K562 (cell line): ENCODE measurements around the gene HLF. TPM values are rescaled to one million over a fixed set of nuclear protein-coding genes. Genes with fewer than 3 reads are reported as not detected.

ENCODE experiments used
- ATAC-seq: fragments of 200-7000 bp; cut with Tn5 transposase; 3 replicates; pipeline ENCODE4 v1.9.1; 2020; ENCODE audit warnings: moderate library complexity
- BruUV-seq: library from RNA; stranded (reverse); fragments of 400-500 nt; replicated peaks from 2 replicates; lab custom pipeline; 2021; lab: Mats Ljungman, UMichigan
- CTCF ChIA-PET: fragments of 300-600 bp; formaldehyde crosslinking; extraction: SDS; loops from one replicate; lab custom pipeline; 2021; ENCODE audit warnings: low intra/inter-chr PET ratio; lab: Yijun Ruan, JAX
- POLR2A ChIA-PET: fragments of 300-600, 350-650 bp; sonication (Branson Sonifier 250); formaldehyde crosslinking; extraction: SDS; loops from one replicate; lab custom pipeline; 2021; ENCODE audit warnings: antibody characterized with exemption, inconsistent platforms; lab: Yijun Ruan, JAX
- DNase-seq, 4 experiments: peaks; one replicate each; pipeline versions ENCODE4 v3.0.0 to v3.0.0-alpha.2; 2011 to 2018; ENCODE audit warnings: low spot score in 3 of 4, mixed read lengths in 3 of 4; ENCODE audit errors: extremely low read depth in 1 of 4
- FAIRE-seq: peaks from 2 replicates; lab custom pipeline; 2011; peaks lifted over from hg19 to GRCh38; lab: Jason Lieb, UNC
- H2AFZ ChIP-seq: 2 replicates; pipeline ENCODE4 v1.6.0; 2011; ENCODE audit warnings: low read depth, low read length, control low read depth, inconsistent platforms
- H3K27ac ChIP-seq: fragments of 200-600 bp; 3 replicates; pipeline ENCODE4 v1.8.0; 2011; ENCODE audit warnings: low read depth, mild to moderate bottlenecking, control low read depth, inconsistent platforms, low read length, moderate library complexity, mixed read lengths; ENCODE audit errors: extremely low read depth
- H3K27me3 ChIP-seq, 2 experiments: fragments of 300-600 bp in 1 of 2; 2 replicates in 1 of 2; 3 replicates in 1 of 2; pipeline versions ENCODE4 v1.6.0 to v1.8.0; 2011; ENCODE audit warnings: inconsistent platforms in 2 of 2, low read length in 2 of 2, mild to moderate bottlenecking in 1 of 2, mixed read lengths in 1 of 2, moderate library complexity in 1 of 2; ENCODE audit not compliant: control insufficient read depth in 2 of 2, insufficient read depth in 2 of 2
- H3K36me3 ChIP-seq: fragments of 300-600 bp; 3 replicates; pipeline ENCODE4 v1.8.0; 2011; ENCODE audit warnings: mild to moderate bottlenecking, low read length, inconsistent platforms; ENCODE audit not compliant: control insufficient read depth, insufficient read depth
- H3K4me1 ChIP-seq, 2 experiments: fragments of 200-600 bp in 1 of 2; replicated peaks in 1 of 2; 2 replicates in 1 of 2; 3 replicates in 1 of 2; pipeline versions ENCODE4 v1.5.1 to v1.8.0; 2011; ENCODE audit warnings: inconsistent platforms in 2 of 2, low read length in 2 of 2, mild to moderate bottlenecking in 1 of 2, mixed read lengths in 1 of 2, moderate library complexity in 1 of 2; ENCODE audit not compliant: control insufficient read depth in 2 of 2, insufficient read depth in 2 of 2
- H3K4me2 ChIP-seq: 2 replicates; pipeline ENCODE4 v1.6.1; 2011; ENCODE audit warnings: low read length, control low read depth, inconsistent platforms, mixed read lengths; ENCODE audit not compliant: insufficient read depth
- H3K4me3 ChIP-seq: fragments of 200-600 bp; sonication (generic), shearing (Covaris generic); 2 replicates; pipeline ENCODE4 v1.5.1; 2016; ENCODE audit warnings: control low read depth, inconsistent platforms
- H3K79me2 ChIP-seq: fragments of 200-600 bp; 3 replicates; pipeline ENCODE4 v1.8.0; 2011; ENCODE audit warnings: low read length, inconsistent platforms; ENCODE audit not compliant: control insufficient read depth, insufficient read depth
- H3K9ac ChIP-seq, 2 experiments: 2 replicates each; pipeline versions ENCODE4 v1.6.0 to v1.6.1; 2011; ENCODE audit warnings: low read depth in 2 of 2, low read length in 2 of 2, control low read depth in 1 of 2, inconsistent platforms in 1 of 2, mild to moderate bottlenecking in 1 of 2, mixed read lengths in 1 of 2; ENCODE audit not compliant: insufficient read depth in 1 of 2
- H3K9me1 ChIP-seq: one replicate; pipeline ENCODE4 v1.6.0; 2011; ENCODE audit warnings: inconsistent platforms, mild to moderate bottlenecking, low read length, moderate library complexity; ENCODE audit not compliant: control insufficient read depth, insufficient read depth
- H3K9me3 ChIP-seq: replicated peaks from 2 replicates; pipeline ENCODE4 v1.5.1; 2011; ENCODE audit warnings: low read depth, low read length, inconsistent platforms; ENCODE audit not compliant: control insufficient read depth, insufficient read depth
- H4K20me1 ChIP-seq: replicated peaks from 2 replicates; pipeline ENCODE4 v1.6.1; 2011; ENCODE audit warnings: low read length, inconsistent platforms, mixed read lengths; ENCODE audit not compliant: control insufficient read depth, insufficient read depth
- CTCFL ChIP-seq: IDR thresholded peaks from 2 replicates; pipeline ENCODE4 v1.6.1; 2011; ENCODE audit warnings: borderline replicate concordance, low read depth, mild to moderate bottlenecking, moderate library complexity, low read length; ENCODE audit not compliant: insufficient read depth, poor library complexity, severe bottlenecking
- DACH1 ChIP-seq: fragments of 450-650 bp; IDR thresholded peaks from 2 replicates; pipeline ENCODE4 v1.6.1; 2018; ENCODE audit not compliant: partially characterized antibody
- MCM2 ChIP-seq: fragments of 450-650 bp; IDR thresholded peaks from 2 replicates; pipeline ENCODE4 v1.6.1; 2017; ENCODE audit warnings: low read depth, mild to moderate bottlenecking
- MED1 ChIP-seq: sonication (generic); formaldehyde crosslinking; IDR thresholded peaks from 2 replicates; pipeline ENCODE4 v1.8.1; 2023; ENCODE audit warnings: missing genetic modification reagents, borderline replicate concordance
- NFRKB ChIP-seq: fragments of 450-650 bp; IDR thresholded peaks from 2 replicates; pipeline ENCODE4 v1.6.1; 2016; ENCODE audit warnings: low read depth
- PHTF2 ChIP-seq: fragments of 250-450 bp; sonication (Bioruptor Pico); IDR thresholded peaks from 2 replicates; pipeline ENCODE4 v1.5.0; 2021; ENCODE audit warnings: mild to moderate bottlenecking
- RAD21 ChIP-seq, 2 experiments: fragments of 250-450 bp in 1 of 2; fragments of 450-650 bp in 1 of 2; sonication (Bioruptor Pico) in 1 of 2; formaldehyde crosslinking in 1 of 2; IDR thresholded peaks in 1 of 2; conservative IDR thresholded peaks in 1 of 2; 2 replicates each; pipeline versions ENCODE4 v1.4.0 to v1.8.0; 2020 to 2022; ENCODE audit warnings: mild to moderate bottlenecking in 2 of 2, moderate library complexity in 1 of 2
- RBM34 ChIP-seq: fragments of 200-400 bp; formaldehyde crosslinking; IDR thresholded peaks from 2 replicates; pipeline ENCODE4 v1.6.1; 2018; ENCODE audit warnings: low read length, borderline replicate concordance; ENCODE audit not compliant: insufficient read depth
- SLC30A9 ChIP-seq: fragments of 250-450 bp; sonication (Bioruptor Pico); IDR thresholded peaks from 2 replicates; pipeline ENCODE4 v1.8.0; 2022; ENCODE audit warnings: mild to moderate bottlenecking, moderate library complexity
- SNIP1 ChIP-seq: fragments of 450-650 bp; IDR thresholded peaks from 2 replicates; pipeline ENCODE4 v1.7.1; 2017; ENCODE audit warnings: low read depth, mild to moderate bottlenecking
- SOX6 ChIP-seq: fragments of 450-650 bp; IDR thresholded peaks from 2 replicates; pipeline ENCODE4 v1.6.1; 2014; ENCODE audit warnings: mild to moderate bottlenecking
- TSC22D4 ChIP-seq: fragments of 450-650 bp; IDR thresholded peaks from 2 replicates; pipeline ENCODE4 v1.6.1; 2016; ENCODE audit warnings: missing genetic modification characterization, missing biosample characterization, control low read depth
- WHSC1 ChIP-seq: IDR thresholded peaks from one replicate; pipeline ENCODE4 v1.6.1; 2012; ENCODE audit warnings: low read length, control low read depth, inconsistent platforms
- ZFP91 ChIP-seq: sonication (generic); formaldehyde crosslinking; IDR thresholded peaks from 2 replicates; pipeline ENCODE4 v1.8.0; 2022; ENCODE audit warnings: mild to moderate bottlenecking, missing genetic modification reagents
- ZNF212 ChIP-seq: fragments of 450-650 bp; formaldehyde crosslinking; IDR thresholded peaks from 2 replicates; pipeline ENCODE4 v1.4.0; 2020; ENCODE audit warnings: mild to moderate bottlenecking
- ZNF316 ChIP-seq: fragments of 450-650 bp; IDR thresholded peaks from 2 replicates; pipeline ENCODE4 v1.6.1; 2016
- WGBS: fragments of 100-300 bp; shearing (Covaris generic); methylation state at CpG from one replicate; pipeline ENCODE4 v1.1.6; 2016; ENCODE audit warnings: low coverage, mixed read lengths; ENCODE audit not compliant: insufficient coverage; ENCODE audit errors: missing lambda C conversion rate; 5-methylcytosine and 5-hydroxymethylcytosine counted together
- in situ Hi-C: fragments of 300-500 bp; cut with MboI; formaldehyde crosslinking; loops from 4 replicates; pipeline ENCODE4 v1.15.0; 2018; ENCODE audit warnings: inconsistent platforms, mixed read lengths
- intact Hi-C: fragments of 100-400 bp; cut with micrococcal nuclease; formaldehyde crosslinking; loops from 2 replicates; pipeline ENCODE4 v1.14.2; 2022
- polyA plus RNA-seq, 8 experiments: library from polyadenylated mRNA; depleted of rRNA in 4 of 8; stranded (reverse) in 5 of 8; unstranded in 3 of 8; fragments of >200 nt; fragmentation: Nextera tagmentation in 2 of 8; fragmentation: Illumina TruSeq in 1 of 8; extraction: Ambion mirVana in 2 of 8; extraction: Trizol in 1 of 8; gene quantifications; 2 replicates each; pipeline versions ENCODE4 v1.2.1 to v1.2.3, GENCODE V29; 2011 to 2014; ENCODE audit warnings: inconsistent platforms in 1 of 8, missing spikeins in 1 of 8
- total RNA-seq, 7 experiments: library from RNA; depleted of rRNA in 6 of 7; stranded (reverse); fragments of >200 nt in 6 of 7; fragmentation: Illumina TruSeq in 2 of 7; extraction: Trizol in 2 of 7; gene quantifications; 2 replicates each; pipeline versions ENCODE4 v1.2.1 to v1.2.3, GENCODE V29; 2011 to 2021; ENCODE audit warnings: low replicate concordance in 1 of 7

HLF gene
- total and polyA plus RNA-seq, 9 of the 15 experiments (the other 6 are each of a cell fraction or from before 2014, with no cell fraction given) = 0.03 to 0.24 (median 0.09) TPM

GRCh38 chr17:55266958-55267688 is 2.4 kb downstream of the HLF start:
- no TSS peak for BruUV-seq
- intact Hi-C loops = no loop called here
- Histone ChIP-seq H4K20me1 (no peaks in the 10 kb centered on the region), H3K27ac (no peak overlapping the region)
- no peak for DNase-seq
- no peak for ATAC-seq
- POLR2A ChIA-PET = interaction anchor here (1.2 kb wide), 1 partner anchor 12 kb away, joined by 5 read pairs; no protein-coding TSS in a partner anchor
- TF ChIP-seq RAD21 (CRISPR knock-in tag; conservative IDR thresholded peaks at IDR 0.05 in 1 of 2, IDR thresholded peaks at IDR 0.05 in 1 of 2) = no peak
- no peak for TF ChIP-seq ZNF316
- no peak for TF ChIP-seq SLC30A9 (CRISPR knock-in tag)
- TF ChIP-seq MCM2 = no peak
- TF ChIP-seq WHSC1 = no peak
- no peak for TF ChIP-seq ZFP91 (CRISPR knock-in tag)
- no peak for TF ChIP-seq MED1 (CRISPR knock-in tag)
- TF ChIP-seq ZNF212 (CRISPR knock-in tag) = no peak
- TF ChIP-seq DACH1 = no peak
- no peak for TF ChIP-seq CTCFL
- TF ChIP-seq SNIP1 = no peak
- no peak for TF ChIP-seq PHTF2 (CRISPR knock-in tag)
- TF ChIP-seq RBM34 = no peak
- TF ChIP-seq TSC22D4 = no peak
- no peak for TF ChIP-seq SOX6
- no peak for TF ChIP-seq NFRKB
- TF ChIP-seq, all 486 proteins: peak for 0
- peaks cover 16 to 22% of the 10 kb centered on the region in 2 experiments for H3K27me3 ChIP-seq
- H3K9ac ChIP-seq = no peak overlapping the region
- H3K9me3 ChIP-seq = no peaks in the 10 kb centered on the region; the same call in 1 of the 2 replicates
- H3K36me3 ChIP-seq = no peaks in the 10 kb centered on the region
- in situ Hi-C loops = no loop called here
- 14% methylated on average over 3 of the region's 3 CpGs for WGBS
- H3K4me2 ChIP-seq = no peak overlapping the region
- peaks cover 0 to 24% of the 10 kb centered on the region in 2 experiments; a peak in 2 of 5 replicates for H3K4me1 ChIP-seq
- no peak for FAIRE-seq
- no peak overlapping the region for H2AFZ ChIP-seq
- H3K9me1 ChIP-seq = no peaks in the 10 kb centered on the region
- CTCF ChIA-PET = no interaction called here
- no peak overlapping the region for H3K4me3 ChIP-seq
- H3K79me2 ChIP-seq = no peaks in the 10 kb centered on the region
